CD4-positive, alpha-beta T cell treated with Interleukin-4 for 1 hour (primary cell): ENCODE results near the gene STK26.

Source experiments
- DNase-seq, 2 donors: peaks; one replicate each; pipeline ENCODE4 v3.0.0-alpha.2; 2020 to 2022

STK26 gene

GRCh38 chrX:132101206-132101605 lies 78.1 kb downstream of the STK26 start:
- no peak for DNase-seq

GRCh38 chrX:132101799-132102198 lies 78.7 kb downstream of the STK26 start:
- DNase-seq: no peak

- DNase-seq: no peak
Observed at GRCh38 chrX:132107291-132107690, 84.2 kb downstream of the STK26 start.

- no peak for DNase-seq
Observed at GRCh38 chrX:132114607-132115006, 91.5 kb downstream of the STK26 start.

GRCh38 chrX:132115792-132116191 lies 92.7 kb downstream of the STK26 start:
- no peak for DNase-seq

GRCh38 chrX:132118358-132118757 lies 95.3 kb downstream of the STK26 start:
- no peak for DNase-seq

- no peak for DNase-seq
Observed at GRCh38 chrX:132119283-132119682, 96.2 kb downstream of the STK26 start.

GRCh38 chrX:132119821-132120515 lies 96.9 kb downstream of the STK26 start:
- DNase-seq: no peak

GRCh38 chrX:132120913-132121312 lies 97.8 kb downstream of the STK26 start:
- no peak for DNase-seq
